K562 (cell line): ENCODE measurements around the gene ZNF581.

ENCODE experiments used
- MTF1 ChIP-seq: fragments of 250-450 bp; sonication (Bioruptor Pico); IDR thresholded peaks from 2 replicates; pipeline ENCODE4 v1.9.0; 2021; ENCODE audit warnings: moderate library complexity, mild to moderate bottlenecking, inconsistent platforms, borderline replicate concordance
- SIN3A ChIP-seq, 2 experiments: fragments of 150-350 bp in 1 of 2; IDR thresholded peaks; 2 replicates each; pipeline ENCODE4 v1.6.1; 2011 to 2016; ENCODE audit warnings: borderline replicate concordance in 2 of 2, low read depth in 2 of 2, low read length in 2 of 2, mild to moderate bottlenecking in 2 of 2, moderate library complexity in 2 of 2; ENCODE audit not compliant: control insufficient read depth in 1 of 2
- SP2 ChIP-seq: IDR thresholded peaks from 2 replicates; pipeline ENCODE4 v1.6.1; 2011; ENCODE audit warnings: mild to moderate bottlenecking, low read depth, low read length, moderate library complexity; ENCODE audit not compliant: poor library complexity, severe bottlenecking; ENCODE audit errors: extremely low read depth

GRCh38 chr19:55611983-55612645 lies 31.3 kb upstream of the ZNF581 start:
- TF ChIP-seq MTF1 (CRISPR knock-in tag) (no peak), SIN3A (IDR thresholded peaks at IDR 0.05; ENCODE audit: borderline replicate concordance in 2 of 2, control insufficient read depth in 1 of 2, low read depth in 2 of 2, low read length in 2 of 2) (no peak), SP2 (no peak)
